HG03159 (cell line): ENCODE data around the gene MARK3.

ENCODE experiments used
- ATAC-seq: cut with Tn5 transposase; IDR thresholded peaks from one replicate; pipeline ENCODE4 v1.9.1; 2021; ENCODE audit warnings: mild to moderate bottlenecking, moderate library complexity; ENCODE audit not compliant: unreplicated experiment

Gene MARK3

DNA sequence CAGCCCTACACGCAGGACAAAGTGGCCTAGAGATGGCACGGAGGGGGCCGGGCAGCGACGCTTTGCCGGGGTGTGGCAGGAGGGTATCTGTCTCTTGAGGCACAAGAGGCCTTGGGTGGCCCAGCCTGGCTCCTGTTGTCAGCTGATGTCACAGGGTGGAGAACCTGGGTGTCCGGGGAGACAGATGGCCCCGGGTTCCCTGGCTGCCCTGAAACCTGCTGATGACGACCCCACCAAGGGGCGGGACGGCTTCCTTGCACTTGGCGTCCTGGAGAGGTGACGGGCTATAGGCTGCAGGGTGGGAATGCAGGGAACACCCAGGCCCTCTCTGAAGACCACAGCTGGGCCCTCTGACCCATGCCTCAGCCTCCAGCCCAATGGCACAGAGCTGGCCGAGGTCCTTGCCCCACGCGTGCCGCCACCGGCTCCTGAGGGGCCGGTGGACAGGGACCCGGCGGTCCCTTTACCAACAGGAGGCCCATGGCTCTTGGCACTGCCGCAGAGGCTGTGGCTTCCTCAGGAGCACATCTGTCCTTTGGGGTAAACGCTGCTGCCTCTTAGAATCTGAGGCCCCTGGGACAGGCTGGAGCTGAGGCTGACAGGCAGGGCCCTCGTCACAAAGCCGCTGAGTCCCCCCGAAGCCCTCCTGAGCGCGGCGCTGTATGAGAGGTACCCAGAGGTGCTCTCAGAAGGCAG, 160.2 kb downstream of the MARK3 start:
- no peak for ATAC-seq

DNA sequence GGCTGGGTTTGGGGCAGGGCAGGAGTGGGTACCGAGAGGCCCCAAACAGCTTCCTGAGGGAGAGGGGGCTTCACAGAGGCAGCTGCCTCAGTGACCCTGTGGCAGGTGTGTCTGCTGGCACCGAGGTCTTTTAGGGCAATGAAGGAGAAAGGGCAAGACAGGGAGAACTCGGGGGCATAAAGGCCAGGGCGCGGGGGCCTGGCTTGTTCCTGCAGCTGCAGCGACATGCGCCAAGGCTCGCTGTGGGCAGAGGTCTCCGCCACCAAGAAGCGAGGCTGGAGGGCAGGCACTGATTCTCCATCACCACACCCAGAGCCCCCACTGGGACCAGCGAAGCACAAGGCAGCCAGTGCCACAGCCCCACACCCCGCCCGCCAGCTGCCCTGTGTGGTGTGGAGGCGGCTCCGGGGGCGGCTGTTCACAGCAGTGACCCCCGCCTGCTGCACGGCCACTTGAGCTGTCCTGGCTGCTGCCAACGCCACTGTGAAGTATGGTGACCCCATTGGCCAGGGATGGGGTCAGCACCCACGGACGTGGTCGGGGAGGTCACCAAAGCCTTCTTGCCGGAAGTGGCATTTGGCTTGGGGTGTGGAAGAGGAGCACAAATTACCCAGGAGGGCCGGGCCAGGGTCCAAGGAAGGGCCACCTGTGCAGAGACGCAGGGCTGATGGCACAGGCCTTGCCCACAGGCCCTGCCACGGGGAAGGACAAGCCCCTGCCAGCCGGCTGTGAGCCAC, 160.9 kb downstream of the MARK3 start:
- no peak for ATAC-seq

DNA sequence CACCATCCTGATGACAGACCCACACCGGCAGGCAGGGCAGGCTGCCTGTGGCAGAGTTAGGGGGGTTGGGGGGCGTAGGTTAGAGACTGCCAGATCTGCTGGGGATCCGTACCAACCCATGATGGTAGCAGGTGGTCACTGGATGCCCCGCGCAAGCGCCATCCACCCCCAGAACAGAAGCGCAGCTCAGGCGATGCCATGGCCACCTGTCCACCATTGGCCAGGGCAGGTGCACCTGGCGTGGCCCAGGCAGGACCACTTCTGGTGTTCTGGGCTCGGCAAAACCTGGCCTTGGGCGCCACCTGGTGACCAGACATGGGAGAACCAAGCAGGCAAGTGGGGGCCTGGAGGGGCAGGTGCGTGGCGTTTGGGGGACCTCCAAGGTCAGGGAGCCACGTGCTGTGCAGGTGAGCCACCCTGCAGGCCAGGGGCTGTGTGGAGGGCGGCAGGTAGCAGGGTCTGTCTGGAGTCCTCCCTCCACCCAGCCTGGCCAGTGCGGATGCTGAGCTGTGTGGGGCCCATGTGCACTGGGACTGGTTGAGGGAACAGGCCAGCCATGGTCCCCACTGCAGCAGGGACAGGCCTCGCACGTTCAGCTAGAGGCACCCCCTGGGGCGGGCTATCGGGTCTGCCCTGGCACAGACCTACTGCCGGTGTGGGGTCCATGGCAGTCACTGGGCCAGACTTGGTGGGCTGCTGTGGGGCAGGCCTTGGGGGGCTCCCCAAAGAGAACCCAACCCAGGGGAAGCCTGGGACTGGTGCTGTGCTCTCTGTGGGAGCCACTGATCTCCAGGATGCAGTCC, 161.6 kb downstream of the MARK3 start:
- ATAC-seq = no peak

DNA sequence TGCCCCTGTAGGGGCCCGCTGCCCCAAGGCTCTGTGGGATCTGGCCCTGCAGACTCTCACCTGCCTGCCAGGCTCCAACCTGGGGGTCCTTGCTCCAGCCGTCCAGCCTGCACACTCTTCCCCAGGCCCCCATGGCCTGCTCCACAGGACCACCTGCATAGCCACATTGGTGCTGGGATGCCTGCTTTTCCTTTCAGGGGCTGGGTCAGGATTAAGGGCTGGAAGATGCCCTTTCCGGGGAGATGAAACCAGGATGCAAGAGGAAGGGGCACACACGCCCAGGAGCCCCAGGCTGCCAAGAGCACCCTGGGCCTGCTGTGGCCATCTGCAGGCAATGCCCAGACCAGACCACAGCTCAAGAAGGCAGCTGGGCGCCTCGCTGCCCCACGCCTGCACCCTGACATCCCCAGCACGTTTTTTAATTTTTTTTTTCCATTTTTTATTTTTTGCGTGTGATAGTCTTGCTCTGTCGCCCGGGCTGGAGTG, 162.3 kb downstream of the MARK3 start:
- ATAC-seq = no peak

DNA sequence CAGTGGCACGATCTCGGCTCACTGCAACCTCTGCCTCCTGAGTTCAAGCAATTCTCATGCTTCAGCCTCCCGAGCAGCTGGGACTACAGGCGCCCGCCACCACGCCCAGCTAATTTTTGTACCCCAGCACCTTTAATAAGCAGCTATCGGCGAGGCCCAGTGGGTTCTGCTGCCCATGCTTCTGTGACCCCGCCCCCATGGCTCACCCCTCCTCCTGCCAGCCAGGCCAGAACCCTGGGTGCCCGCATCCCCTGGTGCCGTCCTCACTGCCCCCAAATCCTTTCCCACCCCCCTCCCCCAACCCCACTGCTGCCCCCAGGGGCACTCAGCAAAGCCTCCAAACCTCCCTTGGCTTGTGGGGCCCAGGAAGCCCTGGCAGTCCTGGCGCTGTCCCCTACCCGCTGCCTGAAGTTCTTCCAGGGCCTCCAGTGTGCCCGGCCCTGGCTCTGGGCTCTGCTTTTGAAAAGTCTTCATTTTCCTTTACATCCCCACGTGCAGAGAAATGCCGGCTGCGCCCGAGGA, 162.8 kb downstream of the MARK3 start:
- ATAC-seq = no peak

DNA sequence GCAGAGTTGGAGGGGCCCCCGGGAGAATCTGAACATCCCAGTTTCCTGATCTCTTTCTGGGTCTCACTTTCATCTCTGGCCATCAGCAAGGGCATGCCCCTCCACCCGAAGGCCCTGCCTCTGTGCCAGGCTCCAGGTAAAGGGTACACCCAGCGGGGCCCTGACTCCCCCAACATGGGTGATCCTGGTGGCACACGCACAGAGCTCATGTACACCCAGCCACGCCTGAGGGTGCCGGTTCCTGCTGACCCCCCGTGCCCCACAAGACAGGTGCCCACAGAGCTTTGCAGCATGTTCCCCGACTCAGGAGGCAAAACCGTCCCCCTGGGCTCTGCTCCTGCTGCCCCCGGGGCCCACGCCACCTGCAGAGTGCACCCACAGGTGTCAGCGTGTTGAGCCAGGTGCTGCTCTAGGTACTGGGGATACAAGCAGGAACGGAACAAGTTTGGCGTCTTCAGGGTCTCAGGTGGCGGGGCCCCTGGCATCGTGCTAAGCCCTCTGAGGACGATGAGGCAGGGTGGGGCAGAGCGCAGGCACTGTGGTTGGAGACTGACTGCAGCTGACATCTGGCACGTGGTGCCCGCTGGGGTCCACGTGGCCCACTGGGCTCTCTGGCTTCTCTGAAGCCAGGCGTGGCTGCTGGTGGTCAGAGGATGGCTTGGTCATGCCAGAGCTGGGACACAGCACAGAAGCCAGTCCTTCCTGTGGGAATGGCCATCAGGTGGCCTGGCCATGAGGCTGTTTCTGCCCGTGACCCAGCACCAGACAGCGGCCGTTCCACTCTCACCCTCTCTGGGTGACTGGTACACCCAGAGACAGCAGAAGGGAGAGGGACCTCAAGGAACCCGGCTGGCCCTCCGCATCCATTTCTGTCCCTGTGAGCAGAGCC, 163.5 kb downstream of the MARK3 start:
- no peak for ATAC-seq

DNA sequence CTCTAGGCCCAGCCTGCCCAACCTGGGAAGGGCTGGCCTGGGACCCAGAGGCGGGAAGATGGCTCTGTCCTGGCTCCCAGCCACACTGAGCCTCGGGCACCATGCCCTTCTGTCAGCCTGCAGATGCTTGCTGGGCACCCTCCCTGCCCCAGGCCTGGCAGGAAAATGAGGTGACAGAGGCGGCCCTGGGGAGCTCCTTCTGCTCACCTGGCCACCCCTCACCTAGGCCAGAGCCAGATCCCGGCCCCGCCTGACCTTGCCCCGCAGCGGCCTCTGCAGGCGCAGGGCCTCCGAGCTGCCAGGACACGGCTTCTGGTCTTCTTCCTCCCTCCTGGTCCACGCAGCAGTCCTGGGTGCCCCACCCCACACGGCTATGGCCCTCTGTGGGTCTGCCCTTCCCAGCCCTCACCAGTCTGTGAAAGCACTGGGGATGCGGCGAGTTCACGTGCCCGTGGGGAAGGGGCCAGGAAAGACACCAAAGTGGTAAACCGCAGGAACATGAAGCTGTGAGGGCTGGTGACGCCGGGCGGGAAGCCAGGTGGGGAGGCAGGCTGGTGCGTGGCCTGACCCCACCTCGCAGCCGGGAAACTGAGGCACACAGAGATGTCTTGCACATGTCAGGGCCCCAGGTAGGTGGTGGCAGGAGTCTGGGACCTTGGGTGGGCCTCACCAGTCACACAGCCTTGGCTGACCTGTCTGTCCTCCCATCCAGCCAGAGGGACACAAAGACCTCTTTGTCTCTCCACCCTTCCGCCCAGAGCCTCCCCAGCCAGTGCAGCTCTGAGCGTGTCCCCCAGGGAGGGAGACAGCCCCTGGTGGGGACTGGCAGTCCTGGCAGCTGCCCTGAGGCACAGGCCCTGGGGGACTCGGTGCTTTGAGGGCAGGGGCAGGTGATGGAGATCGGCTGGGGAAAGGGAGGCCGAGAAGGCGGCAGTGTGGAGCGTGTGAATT, 164.4 kb downstream of the MARK3 start:
- ATAC-seq = no peak

DNA sequence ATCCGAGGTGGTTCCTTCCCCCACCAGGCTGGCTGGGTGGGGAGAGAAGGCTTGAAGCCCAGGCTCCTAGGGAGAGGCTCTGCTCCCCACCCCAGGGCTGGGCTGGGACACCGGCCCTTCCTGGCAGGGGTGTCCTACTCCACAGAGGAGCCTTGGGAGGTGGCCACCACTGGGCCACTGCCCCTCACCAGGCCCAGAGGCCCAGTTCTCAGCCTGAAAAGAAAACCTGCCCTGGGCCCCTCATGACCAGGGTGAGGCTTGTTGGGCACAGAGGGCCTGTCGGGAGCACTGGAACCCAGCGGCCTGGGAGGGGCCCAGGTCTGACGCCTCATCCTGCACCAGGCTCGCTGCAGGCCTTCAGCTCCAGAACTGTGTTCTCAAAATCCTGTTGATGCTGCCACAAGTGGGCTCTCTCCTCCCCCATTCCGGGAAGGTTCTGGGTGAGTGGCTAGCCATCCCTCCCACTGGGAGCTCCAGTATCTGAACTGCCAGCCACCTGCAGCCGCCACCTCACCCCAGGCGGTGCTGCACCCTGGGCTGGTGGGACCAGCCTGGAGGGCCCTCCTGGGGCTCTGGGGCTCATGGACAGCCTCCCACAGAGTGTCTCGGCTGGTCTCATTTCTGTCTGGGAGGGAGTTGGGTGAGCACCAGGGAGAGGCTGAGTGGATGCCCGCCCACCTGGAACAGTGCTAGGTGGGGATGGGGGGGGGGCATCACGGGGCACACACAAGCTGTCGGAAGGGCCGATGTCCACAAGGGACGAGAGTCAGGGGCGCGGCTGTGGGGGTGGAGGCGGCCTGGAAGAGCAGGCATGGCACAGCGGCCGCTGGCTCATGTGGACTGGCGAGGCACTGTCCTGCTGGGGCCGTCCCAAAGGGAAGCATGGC, 165.5 kb downstream of the MARK3 start:
- ATAC-seq = no peak

DNA sequence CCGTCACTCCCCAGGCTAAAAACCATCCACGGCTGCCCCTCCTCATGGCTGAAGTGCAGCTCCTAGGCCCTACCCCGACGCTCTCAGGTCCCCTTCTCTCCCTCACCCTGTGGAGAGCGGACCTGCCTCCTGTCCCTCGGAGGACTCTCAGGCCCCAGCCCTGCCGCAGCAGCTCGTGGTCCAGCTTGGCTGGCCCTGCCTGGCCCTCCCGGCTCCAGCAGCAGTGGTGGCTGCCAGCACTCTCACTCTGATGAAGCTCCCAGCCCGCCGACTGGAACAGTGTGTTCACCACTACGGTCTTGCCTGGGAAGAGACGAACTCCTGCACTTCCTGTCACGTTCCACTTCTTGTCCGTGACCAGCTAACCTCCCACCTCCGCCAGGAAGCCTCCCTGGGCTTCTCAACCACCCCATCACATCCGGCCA, 166.1 kb downstream of the MARK3 start:
- ATAC-seq = no peak

DNA sequence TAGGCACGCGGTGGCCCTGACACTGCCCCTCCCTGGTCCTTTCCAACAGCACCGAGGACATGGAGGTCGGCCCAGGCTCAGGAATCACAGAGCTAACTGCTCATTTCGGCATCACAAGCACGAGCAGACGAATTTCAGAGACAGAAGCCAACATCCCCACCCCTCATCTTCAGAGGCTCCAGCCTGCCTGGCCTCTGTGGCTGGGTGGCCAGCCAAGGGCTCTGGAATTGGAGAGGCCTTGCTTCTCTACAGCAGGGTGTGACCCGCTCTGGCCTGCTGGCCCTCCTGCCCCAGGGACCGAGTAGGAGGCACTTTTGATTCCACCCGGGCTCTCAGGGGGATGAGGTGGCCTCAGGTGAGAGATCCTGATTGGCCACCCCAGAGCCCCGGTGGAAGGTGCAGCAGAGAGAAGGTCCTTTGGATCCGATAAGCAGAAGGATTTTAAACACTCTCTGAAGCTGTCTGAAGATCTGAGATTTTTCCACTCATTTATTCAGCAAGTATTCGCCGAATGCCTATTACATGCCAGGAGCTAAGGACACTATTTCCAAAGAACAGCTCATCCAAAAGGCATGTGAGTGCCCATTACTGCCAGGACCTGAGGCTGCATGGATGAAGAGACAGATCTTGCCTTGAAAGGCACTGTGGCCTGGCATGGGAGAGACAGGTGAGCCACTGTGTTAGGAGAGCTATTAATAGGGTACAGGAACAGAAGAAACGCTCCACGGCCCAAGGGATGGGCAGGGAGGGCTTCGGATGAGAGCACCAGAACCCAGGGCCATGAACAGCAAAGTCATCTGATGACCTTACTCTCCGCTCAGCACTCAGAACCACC, 167.0 kb downstream of the MARK3 start:
- ATAC-seq = no peak

DNA sequence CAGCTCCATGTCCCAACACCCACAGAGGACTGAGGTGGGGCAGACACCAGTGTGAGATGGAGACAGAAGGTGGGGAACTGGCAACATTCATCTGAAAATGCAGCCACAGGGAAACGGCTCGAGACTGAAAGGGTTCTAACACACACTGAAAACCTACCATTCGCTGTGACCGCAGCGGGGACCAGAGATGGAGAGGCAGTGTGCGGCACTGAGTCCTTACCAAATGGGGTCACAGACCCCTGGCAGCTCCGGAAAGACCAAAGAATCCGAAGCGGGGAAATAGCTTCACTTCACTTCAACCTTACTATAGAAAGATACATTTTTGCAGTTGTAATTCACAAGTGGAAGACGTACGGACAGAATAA, 167.6 kb downstream of the MARK3 start:
- no peak for ATAC-seq
